Activated T-helper 17 cell treated with anti-CD3 and anti-CD28 coated beads, Interleukin-2, amount 50 U/mL, for 72 hours (primary cell): ENCODE data around the gene TMEFF1. TPM values are rescaled to one million over a fixed set of nuclear protein-coding genes. Genes with fewer than 3 reads are reported as not detected.

ENCODE experiments used
- ATAC-seq: fragments of 150-1000 bp; cut with Tn5 transposase; replicated peaks from 2 replicates; pipeline ENCODE4 v1.10.0; 2021; ENCODE audit warnings: mild to moderate bottlenecking, moderate library complexity
- H3K27ac Mint-ChIP-seq: one replicate; pipeline ENCODE4 v1.8.0; 2022; ENCODE audit warnings: mixed read lengths
- H3K27me3 Mint-ChIP-seq: one replicate; pipeline ENCODE4 v1.8.0; 2022; ENCODE audit warnings: mixed read lengths
- H3K36me3 Mint-ChIP-seq: one replicate; pipeline ENCODE4 v1.8.0; 2022; ENCODE audit warnings: low read depth, mild to moderate bottlenecking, mixed read lengths
- H3K4me1 Mint-ChIP-seq: one replicate; pipeline ENCODE4 v1.8.0; 2022; ENCODE audit warnings: mixed read lengths
- H3K4me3 Mint-ChIP-seq: one replicate; pipeline ENCODE4 v1.8.0; 2022; ENCODE audit warnings: mild to moderate bottlenecking, mixed read lengths
- H3K9me3 Mint-ChIP-seq: one replicate; pipeline ENCODE4 v1.8.0; 2022; ENCODE audit warnings: mixed read lengths
- total RNA-seq, 2 donors: library from RNA; stranded (reverse); gene quantifications; one replicate each; pipeline ENCODE4 v1.2.3, GENCODE V29; 2022

TMEFF1 gene
- total RNA-seq, 2 donors from 2014 or later: 0.37 TPM; not detected in 1

GRCh38 chr9:100466171-100466828 lies 6.6 kb upstream of the TMEFF1 start:
- H3K9me3 Mint-ChIP-seq: no peaks in the 10 kb centered on the region
- no peak overlapping the region for H3K27ac Mint-ChIP-seq
- H3K36me3 Mint-ChIP-seq: no peaks in the 10 kb centered on the region
- H3K4me1 Mint-ChIP-seq: no peaks in the 10 kb centered on the region
- H3K27me3 Mint-ChIP-seq: no peaks in the 10 kb centered on the region
- ATAC-seq: no peak
- H3K4me3 Mint-ChIP-seq: no peak overlapping the region

- ATAC-seq: no peak
- peaks cover 4% of the 10 kb centered on the region for H3K27me3 Mint-ChIP-seq
- no peaks in the 10 kb centered on the region for H3K36me3 Mint-ChIP-seq
- H3K9me3 Mint-ChIP-seq: no peaks in the 10 kb centered on the region
- H3K4me1 Mint-ChIP-seq: no peaks in the 10 kb centered on the region
- H3K4me3 Mint-ChIP-seq: no peak overlapping the region
- H3K27ac Mint-ChIP-seq: no peak overlapping the region
Observed at GRCh38 chr9:100466829-100467221, 6.1 kb upstream of the TMEFF1 start.

DNA sequence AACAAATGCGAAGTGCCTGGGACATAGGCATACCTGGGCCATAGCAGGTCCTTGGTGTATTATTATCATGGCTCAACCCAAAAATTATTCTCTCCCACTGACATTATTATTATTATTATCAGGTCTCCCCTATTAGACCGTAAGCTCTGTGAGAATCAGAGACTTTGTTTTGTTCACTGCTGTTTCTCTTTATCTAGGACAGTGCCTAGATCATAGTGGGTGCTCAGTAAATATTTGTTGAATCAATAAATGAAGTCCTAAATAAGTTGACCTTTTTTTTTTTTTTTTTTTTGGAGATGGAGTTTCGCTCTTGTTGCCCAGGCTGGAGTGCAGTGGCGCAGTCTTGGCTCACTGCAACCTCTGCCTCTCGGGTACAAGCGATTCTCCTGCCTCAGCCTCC lies 4.9 kb upstream of the TMEFF1 start:
- H3K9me3 Mint-ChIP-seq: no peaks in the 10 kb centered on the region
- no peak overlapping the region for H3K4me3 Mint-ChIP-seq
- no peaks in the 10 kb centered on the region for H3K36me3 Mint-ChIP-seq
- ATAC-seq: no peak
- H3K27me3 Mint-ChIP-seq: peaks cover 13% of the 10 kb centered on the region
- no peaks in the 10 kb centered on the region for H3K4me1 Mint-ChIP-seq
- H3K27ac Mint-ChIP-seq: no peak overlapping the region

DNA sequence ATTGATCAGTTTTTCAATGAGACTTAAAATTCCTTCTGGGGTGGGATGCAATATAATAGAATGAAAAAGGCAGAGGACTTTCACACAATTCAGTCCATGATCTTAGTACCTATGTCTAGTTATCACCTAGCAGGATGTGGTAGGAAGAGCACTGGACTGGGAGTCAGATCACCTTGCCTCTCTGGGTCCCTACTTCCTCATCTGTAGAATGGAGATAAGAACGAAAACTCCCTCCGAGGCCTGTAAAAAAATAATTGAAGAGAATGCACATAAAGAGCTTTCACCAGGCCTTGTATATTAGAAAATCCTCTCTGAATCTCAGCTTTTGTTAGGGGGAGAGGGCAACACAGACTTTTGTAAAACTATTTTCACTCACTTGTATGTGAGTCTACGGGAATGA lies 681 bp upstream of the TMEFF1 start:
- ATAC-seq: no peak
- Mint-ChIP-seq H3K9me3 (no peaks in the 10 kb centered on the region), H3K36me3 (no peaks in the 10 kb centered on the region)

GRCh38 chr9:100473276-100474081 lies 530 bp downstream of the TMEFF1 start:
- ATAC-seq: peak; percentile 76

More for the DNA sequence above, 681 bp upstream of the TMEFF1 start:
- Mint-ChIP-seq H3K4me3 (peak overlapping the region; percentile 50), H3K27ac (no peak overlapping the region), H3K27me3 (peaks cover 28% of the 10 kb centered on the region), H3K4me1 (peaks cover 5% of the 10 kb centered on the region)

GRCh38 chr9:100474082-100474923 lies 1.4 kb downstream of the TMEFF1 start:
- H3K27me3 Mint-ChIP-seq: peaks cover 32% of the 10 kb centered on the region
- no peaks in the 10 kb centered on the region for H3K9me3 Mint-ChIP-seq
- H3K4me3 Mint-ChIP-seq: peak overlapping the region; percentile 52
- no peaks in the 10 kb centered on the region for H3K36me3 Mint-ChIP-seq
- ATAC-seq: no peak
- H3K27ac Mint-ChIP-seq: no peak overlapping the region
- H3K4me1 Mint-ChIP-seq: peaks cover 5% of the 10 kb centered on the region

More at GRCh38 chr9:100473276-100474081, 530 bp downstream of the TMEFF1 start:
- Mint-ChIP-seq H3K27ac (no peak overlapping the region), H3K27me3 (peaks cover 32% of the 10 kb centered on the region), H3K36me3 (no peaks in the 10 kb centered on the region), H3K9me3 (no peaks in the 10 kb centered on the region), H3K4me1 (peaks cover 5% of the 10 kb centered on the region), H3K4me3 (peak overlapping the region; percentile 52)

DNA sequence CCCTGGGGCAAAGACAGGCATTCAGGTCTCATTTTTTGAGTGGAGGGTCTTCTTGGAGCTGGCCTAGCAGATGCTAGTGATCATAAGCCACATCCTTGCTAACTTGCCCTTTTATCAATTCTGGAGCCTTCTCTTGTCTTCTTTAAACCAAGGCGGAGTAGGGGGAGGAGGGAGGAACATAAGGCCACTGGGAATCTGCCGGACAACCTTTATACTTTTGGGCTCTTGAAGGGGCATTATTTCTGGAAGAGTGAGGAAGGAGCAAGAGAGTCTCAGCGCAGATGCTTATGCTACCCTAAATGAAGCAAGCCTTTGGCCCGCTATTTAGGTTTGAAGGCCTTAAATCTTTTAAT lies 2.0 kb downstream of the TMEFF1 start:
- H3K36me3 Mint-ChIP-seq: no peaks in the 10 kb centered on the region
- peaks cover 5% of the 10 kb centered on the region for H3K4me1 Mint-ChIP-seq
- H3K27me3 Mint-ChIP-seq: peaks cover 32% of the 10 kb centered on the region
- ATAC-seq: no peak
- H3K27ac Mint-ChIP-seq: no peak overlapping the region
- H3K4me3 Mint-ChIP-seq: no peak overlapping the region
- H3K9me3 Mint-ChIP-seq: no peaks in the 10 kb centered on the region

DNA sequence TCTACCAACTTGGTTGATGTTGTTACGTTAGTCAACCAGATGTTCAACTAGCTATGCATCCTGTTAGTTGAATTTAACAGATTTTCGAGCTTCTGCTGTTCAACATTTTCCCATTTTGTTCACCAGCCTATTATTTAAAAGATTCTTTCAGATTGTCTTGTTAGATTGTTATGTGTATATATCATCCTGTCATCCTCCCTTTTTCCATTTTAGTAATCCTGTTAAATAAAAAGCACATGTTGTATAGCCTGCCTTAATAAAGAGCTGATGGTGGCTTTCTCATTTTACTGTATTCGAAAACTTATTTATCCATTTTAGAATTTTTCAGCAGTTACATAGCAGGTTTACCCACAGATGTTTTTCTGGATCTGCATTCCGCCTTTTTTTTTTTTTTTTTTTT lies 4.3 kb downstream of the TMEFF1 start:
- no peak for ATAC-seq
- no peaks in the 10 kb centered on the region for H3K9me3 Mint-ChIP-seq
- H3K4me3 Mint-ChIP-seq: no peak overlapping the region
- no peak overlapping the region for H3K27ac Mint-ChIP-seq
- peaks cover 5% of the 10 kb centered on the region for H3K4me1 Mint-ChIP-seq
- H3K36me3 Mint-ChIP-seq: no peaks in the 10 kb centered on the region
- H3K27me3 Mint-ChIP-seq: peaks cover 29% of the 10 kb centered on the region

DNA sequence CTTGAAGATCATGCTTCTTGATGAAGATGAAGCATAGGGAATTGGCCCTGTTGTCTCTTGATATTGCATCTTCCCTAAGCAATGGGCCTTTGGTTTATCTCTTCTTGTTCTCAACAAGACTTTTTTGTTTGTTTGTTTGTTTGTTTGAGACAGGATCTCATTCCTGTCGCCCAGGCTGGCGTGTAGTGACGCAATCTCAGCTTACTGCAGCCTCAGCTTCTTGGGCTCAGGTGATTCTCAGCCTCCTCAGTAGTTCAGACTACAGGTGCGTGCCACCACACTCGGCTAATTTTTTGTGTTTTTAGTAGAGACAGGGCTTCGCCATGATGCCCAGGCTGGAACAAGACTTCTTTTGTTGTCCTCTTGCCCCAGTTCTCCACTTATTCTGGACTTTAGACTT lies 5.2 kb downstream of the TMEFF1 start:
- Mint-ChIP-seq H3K9me3 (no peaks in the 10 kb centered on the region), H3K36me3 (no peaks in the 10 kb centered on the region), H3K27ac (no peak overlapping the region), H3K4me3 (no peak overlapping the region), H3K4me1 (peaks cover 5% of the 10 kb centered on the region), H3K27me3 (peaks cover 24% of the 10 kb centered on the region)
- no peak for ATAC-seq

DNA sequence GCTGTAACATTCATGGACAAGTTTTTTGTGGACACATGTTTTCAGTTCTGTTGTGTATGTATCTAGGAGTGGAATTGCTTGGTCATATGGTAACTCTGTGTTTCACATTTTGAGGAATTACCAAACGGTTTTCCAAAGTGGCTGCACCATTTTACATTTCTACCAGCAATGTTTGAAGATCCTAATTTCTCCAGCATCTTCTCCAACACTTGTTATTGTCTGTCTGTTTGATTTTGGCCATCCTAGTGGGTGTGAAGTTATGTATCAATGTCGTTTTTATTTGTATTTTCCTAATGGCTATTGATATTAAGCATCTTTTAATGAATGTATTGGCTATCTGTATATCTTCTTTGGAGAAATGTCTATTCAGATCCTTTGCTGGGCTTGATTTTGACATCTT lies 6.9 kb downstream of the TMEFF1 start:
- Mint-ChIP-seq H3K4me1 (no peaks in the 10 kb centered on the region), H3K27ac (no peak overlapping the region), H3K36me3 (no peaks in the 10 kb centered on the region), H3K9me3 (no peaks in the 10 kb centered on the region), H3K27me3 (peaks cover 17% of the 10 kb centered on the region), H3K4me3 (no peak overlapping the region)
- ATAC-seq: no peak

DNA sequence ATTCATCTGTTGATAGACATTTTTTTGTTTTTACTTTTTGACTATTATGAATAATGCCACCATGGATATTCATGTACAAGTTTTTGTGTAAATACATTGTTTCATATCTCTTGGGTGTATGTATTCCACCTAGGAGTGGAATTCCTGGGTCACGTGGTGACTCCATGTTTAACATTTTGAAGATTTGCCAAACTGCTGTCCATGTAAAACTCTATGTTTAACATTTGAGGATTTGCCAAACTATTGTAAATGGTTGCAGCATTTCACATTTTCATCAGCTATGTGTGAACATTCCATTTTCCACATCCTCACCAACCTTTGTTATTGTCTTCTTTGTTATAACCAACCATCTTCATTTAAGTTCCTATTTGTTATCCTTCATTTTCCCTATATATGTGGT lies 12.2 kb downstream of the TMEFF1 start:
- Mint-ChIP-seq H3K27me3 (peaks cover 5% of the 10 kb centered on the region), H3K27ac (no peak overlapping the region), H3K36me3 (no peaks in the 10 kb centered on the region), H3K9me3 (no peaks in the 10 kb centered on the region), H3K4me3 (no peak overlapping the region), H3K4me1 (no peaks in the 10 kb centered on the region)
- ATAC-seq: no peak

DNA sequence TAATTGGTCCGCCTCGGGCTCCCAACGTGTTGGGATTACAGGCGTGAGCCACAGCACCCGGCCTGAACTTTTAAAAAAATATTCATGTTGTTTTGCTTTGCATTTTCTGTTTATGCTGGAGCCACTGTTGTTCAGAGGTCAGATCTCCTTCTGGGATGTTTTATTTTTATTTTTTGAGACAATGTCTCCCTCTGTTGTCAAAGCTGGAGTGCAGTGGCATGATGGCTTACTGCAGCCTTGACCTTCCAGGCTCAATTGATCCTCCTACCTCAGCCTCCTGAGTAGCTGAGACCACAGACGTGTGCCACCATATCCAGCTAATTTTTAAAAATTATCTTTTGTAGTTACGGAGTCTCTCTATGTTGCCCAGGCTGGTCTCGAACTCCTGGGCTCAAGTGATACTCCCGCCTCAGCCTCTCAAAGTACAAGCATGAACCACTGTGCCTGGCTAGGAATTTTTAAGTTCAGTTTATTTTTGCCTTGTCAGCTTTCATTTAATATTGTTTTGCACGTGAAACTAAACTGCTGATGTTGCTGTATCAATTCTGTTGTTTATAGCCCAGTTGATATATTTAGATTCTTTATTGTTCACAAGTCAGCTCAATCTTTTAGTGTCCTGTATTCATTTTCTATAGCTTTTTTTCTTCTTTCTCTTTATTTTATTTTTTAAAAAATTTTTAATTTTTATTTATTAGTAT lies 13.7 kb downstream of the TMEFF1 start:
- H3K4me3 Mint-ChIP-seq: no peak overlapping the region
- H3K27ac Mint-ChIP-seq: no peak overlapping the region
- H3K27me3 Mint-ChIP-seq: no peaks in the 10 kb centered on the region
- H3K4me1 Mint-ChIP-seq: no peaks in the 10 kb centered on the region
- no peaks in the 10 kb centered on the region for H3K36me3 Mint-ChIP-seq
- no peak for ATAC-seq
- H3K9me3 Mint-ChIP-seq: no peaks in the 10 kb centered on the region

DNA sequence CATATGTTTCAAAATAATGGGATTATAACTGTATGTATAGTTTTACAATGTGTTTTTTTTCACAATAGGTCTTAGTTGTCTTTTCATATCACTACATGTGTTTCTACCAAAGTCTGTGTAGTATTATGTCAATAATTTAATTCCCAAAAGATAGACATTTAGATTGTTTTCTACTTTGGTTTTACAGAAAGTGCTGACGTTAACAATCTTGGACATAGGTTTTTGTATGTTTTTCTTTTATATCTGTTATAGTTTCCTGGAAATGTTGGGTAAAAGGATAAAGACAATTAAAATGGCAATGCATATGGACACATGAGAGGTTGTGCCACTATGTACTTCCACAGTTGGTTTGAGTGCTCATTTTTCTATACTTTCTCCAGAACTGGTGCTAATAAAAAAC lies 15.2 kb downstream of the TMEFF1 start:
- H3K9me3 Mint-ChIP-seq: no peaks in the 10 kb centered on the region
- no peaks in the 10 kb centered on the region for H3K27me3 Mint-ChIP-seq
- H3K4me3 Mint-ChIP-seq: no peak overlapping the region
- no peak for ATAC-seq
- H3K4me1 Mint-ChIP-seq: no peaks in the 10 kb centered on the region
- H3K36me3 Mint-ChIP-seq: no peaks in the 10 kb centered on the region
- no peak overlapping the region for H3K27ac Mint-ChIP-seq

DNA sequence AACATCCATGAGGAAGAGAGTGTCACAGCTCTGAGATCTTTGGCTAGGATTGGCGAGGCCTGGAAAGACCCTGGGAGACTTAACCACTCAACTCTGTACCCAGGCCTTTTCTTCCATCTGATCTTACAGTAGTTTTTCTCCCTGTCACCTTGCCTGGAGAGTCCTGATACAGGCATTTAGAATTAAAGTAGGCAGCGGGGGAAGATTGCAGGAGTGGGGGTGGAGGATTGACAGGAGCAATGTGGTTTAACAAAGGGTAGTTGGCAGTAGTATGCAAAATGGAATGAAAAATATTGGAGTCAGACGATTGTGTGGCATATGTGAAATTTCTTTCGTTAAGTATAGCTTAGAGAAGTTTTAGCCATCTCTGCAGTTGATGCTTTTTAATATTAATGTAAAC lies 16.9 kb downstream of the TMEFF1 start:
- Mint-ChIP-seq H3K9me3 (no peaks in the 10 kb centered on the region), H3K27me3 (no peaks in the 10 kb centered on the region), H3K4me3 (no peak overlapping the region), H3K36me3 (no peaks in the 10 kb centered on the region), H3K4me1 (no peaks in the 10 kb centered on the region), H3K27ac (no peak overlapping the region)
- no peak for ATAC-seq
